SK-N-SH (cell line): ENCODE measurements around the gene COG4. TPM values are rescaled to one million over a fixed set of nuclear protein-coding genes. Genes with fewer than 3 reads are reported as not detected.

Source experiments
- CTCF ChIA-PET: fragments of 300-600, 350-600 bp; formaldehyde crosslinking; extraction: SDS; loops from one replicate; lab custom pipeline; 2021; lab: Yijun Ruan, JAX
- POLR2A ChIA-PET: fragments of 350-600 bp; sonication (Branson Sonifier 250); formaldehyde crosslinking; extraction: SDS; loops from one replicate; lab custom pipeline; 2020; ENCODE audit warnings: antibody characterized with exemption, inconsistent platforms; lab: Yijun Ruan, JAX
- DNase-seq: peaks from one replicate; pipeline ENCODE4 v3.0.0; 2012
- H2AFZ ChIP-seq: fragments of 200-600 bp; sonication (generic); 2 replicates; pipeline ENCODE4 v1.8.1; 2016; ENCODE audit warnings: antibody characterized with exemption, mild to moderate bottlenecking, low read depth
- H3F3A ChIP-seq: fragments of 200-600 bp; sonication (generic); replicated peaks from 2 replicates; pipeline ENCODE3; 2016; ENCODE audit warnings: antibody characterized with exemption, mild to moderate bottlenecking; ENCODE audit not compliant: insufficient read depth
- H3K27ac ChIP-seq, 2 experiments: fragments of 200-500 bp in 1 of 2; fragments of 200-600 bp in 1 of 2; sonication (Bioruptor generic) in 1 of 2; sonication (generic), shearing (Covaris generic) in 1 of 2; 2 replicates each; pipeline versions ENCODE4 v1.5.1 to v1.6.1; 2014 to 2016; ENCODE audit warnings: low read depth in 2 of 2, inconsistent platforms in 1 of 2, low read length in 1 of 2, mild to moderate bottlenecking in 1 of 2, mixed read lengths in 1 of 2
- H3K27me3 ChIP-seq: fragments of 200-600 bp; sonication (generic), shearing (Covaris generic); 2 replicates; pipeline ENCODE4 v1.6.1; 2016; ENCODE audit warnings: mixed run types; ENCODE audit not compliant: insufficient read depth
- H3K36me3 ChIP-seq, 2 experiments: fragments of 200-500 bp in 1 of 2; fragments of 200-600 bp in 1 of 2; sonication (Bioruptor generic) in 1 of 2; sonication (generic) in 1 of 2; replicated peaks in 1 of 2; 2 replicates each; pipeline versions ENCODE3 to v1.5.1; 2014 to 2016; ENCODE audit warnings: low read length in 1 of 2, mild to moderate bottlenecking in 1 of 2; ENCODE audit not compliant: insufficient read depth in 2 of 2, control insufficient read depth in 1 of 2
- H3K4me1 ChIP-seq, 2 experiments: fragments of 200-500 bp in 1 of 2; fragments of 200-600 bp in 1 of 2; sonication (Bioruptor generic) in 1 of 2; sonication (generic), shearing (Covaris generic) in 1 of 2; 2 replicates each; pipeline versions ENCODE4 v1.5.1 to v1.6.1; 2014 to 2016; ENCODE audit warnings: low read depth in 1 of 2, low read length in 1 of 2, mixed run types in 1 of 2; ENCODE audit not compliant: insufficient read depth in 2 of 2, control insufficient read depth in 1 of 2
- H3K4me2 ChIP-seq: fragments of 200-600 bp; sonication (generic), shearing (Covaris generic); 2 replicates; pipeline ENCODE4 v1.6.1; 2017; ENCODE audit warnings: mixed run types
- H3K4me3 ChIP-seq, 2 experiments: fragments of 200-500 bp in 1 of 2; fragments of 200-600 bp in 1 of 2; sonication (Bioruptor generic) in 1 of 2; sonication (generic), shearing (Covaris generic) in 1 of 2; 2 replicates each; pipeline versions ENCODE4 v1.5.1 to v1.8.1; 2014 to 2016; ENCODE audit warnings: low read depth in 2 of 2, inconsistent platforms in 1 of 2, low read length in 1 of 2, mild to moderate bottlenecking in 1 of 2, mixed read lengths in 1 of 2, moderate library complexity in 1 of 2
- H3K79me2 ChIP-seq: fragments of 200-600 bp; sonication (generic); 2 replicates; pipeline ENCODE4 v1.8.1; 2017; ENCODE audit warnings: mild to moderate bottlenecking; ENCODE audit not compliant: insufficient read depth
- H3K9ac ChIP-seq: fragments of 200-600 bp; sonication (generic); 2 replicates; pipeline ENCODE4 v1.6.1; 2017; ENCODE audit warnings: mixed run types
- H3K9me2 ChIP-seq: fragments of 200-600 bp; sonication (generic); 2 replicates; pipeline ENCODE4 v1.6.1; 2017; ENCODE audit warnings: mixed run types
- H3K9me3 ChIP-seq: fragments of 200-600 bp; sonication (generic); 2 replicates; pipeline ENCODE4 v1.6.1; 2017; ENCODE audit warnings: mixed run types, mild to moderate bottlenecking, moderate library complexity
- H4K20me1 ChIP-seq: fragments of 200-600 bp; sonication (generic); 2 replicates; pipeline ENCODE4 v1.6.1; 2017; ENCODE audit warnings: mild to moderate bottlenecking, mixed run types; ENCODE audit not compliant: insufficient read depth
- CHD2 ChIP-seq: fragments of 150-350 bp; IDR thresholded peaks from 2 replicates; pipeline ENCODE4 v1.6.1; 2018; ENCODE audit warnings: low read length; ENCODE audit not compliant: partially characterized antibody
- ELF1 ChIP-seq: IDR thresholded peaks from 2 replicates; pipeline ENCODE4 v1.4.0; 2012
- EP300 ChIP-seq, 2 experiments: IDR thresholded peaks; 2 replicates each; pipeline versions ENCODE4 v1.4.0 to v1.6.1; 2012; ENCODE audit warnings: borderline replicate concordance in 1 of 2, low read depth in 1 of 2, low read length in 1 of 2
- FOXJ3 ChIP-seq: sonication (generic); formaldehyde crosslinking; IDR thresholded peaks from 2 replicates; pipeline ENCODE4 v1.5.1; 2020; ENCODE audit warnings: mild to moderate bottlenecking, missing genetic modification reagents
- GABPA ChIP-seq: IDR thresholded peaks from 2 replicates; pipeline ENCODE4 v1.4.0; 2012; ENCODE audit warnings: low read depth, mild to moderate bottlenecking
- JUND ChIP-seq: IDR thresholded peaks from 2 replicates; pipeline ENCODE4 v1.4.0; 2012
- MXI1 ChIP-seq: IDR thresholded peaks from 2 replicates; pipeline ENCODE4 v1.6.1; 2012; ENCODE audit warnings: mild to moderate bottlenecking, low read depth, low read length, improper control_type of control experiment
- POLR2AphosphoS5 ChIP-seq: IDR thresholded peaks from 2 replicates; pipeline ENCODE4 v1.6.1; 2012; ENCODE audit warnings: low read depth, low read length
- RCOR1 ChIP-seq: fragments of 150-350 bp; IDR thresholded peaks from 2 replicates; pipeline ENCODE4 v1.6.1; 2017; ENCODE audit warnings: antibody characterized with exemption, low read length
- RFX5 ChIP-seq: IDR thresholded peaks from 2 replicates; pipeline ENCODE4 v1.6.1; 2012; ENCODE audit warnings: mild to moderate bottlenecking, improper control_type of control experiment, low read length
- SIN3A ChIP-seq: IDR thresholded peaks from 2 replicates; pipeline ENCODE4 v1.6.1; 2012; ENCODE audit warnings: low read depth, mild to moderate bottlenecking, low read length, moderate library complexity, borderline replicate concordance
- TCF12 ChIP-seq: IDR thresholded peaks from 2 replicates; pipeline ENCODE4 v1.4.0; 2012
- TEAD4 ChIP-seq: IDR thresholded peaks from 2 replicates; pipeline ENCODE4 v1.4.0; 2012; ENCODE audit warnings: mild to moderate bottlenecking, borderline replicate concordance; ENCODE audit not compliant: insufficient read depth
- YY1 ChIP-seq: IDR thresholded peaks from 2 replicates; pipeline ENCODE4 v1.4.0; 2012; ENCODE audit warnings: low read depth, mild to moderate bottlenecking
- WGBS: methylation state at CpG from one replicate; pipeline ENCODE4 v1.1.6; 2017; ENCODE audit warnings: low lambda C conversion rate; 5-methylcytosine and 5-hydroxymethylcytosine counted together
- polyA plus RNA-seq, 3 experiments: library from polyadenylated mRNA; depleted of rRNA; stranded (reverse); fragments of >200 nt; gene quantifications; 2 replicates each; pipeline ENCODE4 v1.2.3, GENCODE V29; 2012

The COG4 gene
- polyA plus RNA-seq, 1 of the 3 experiments (the other 2 are of a cell fraction), result 54.4 TPM

- H3K4me2 ChIP-seq, result peak within 1 kb of the TSS; percentile 100
- DNase-seq, result peak; percentile 98
- POLR2A ChIA-PET, result interaction anchor here (0.7 to 3.0 kb wide), 4 partner anchors 9 to 63 kb away, joined by 3 to 22 read pairs (median 8); partner anchors contain the start of gene FCSK
- H3F3A ChIP-seq, result peaks cover 22% of the 10 kb centered on the region
- peak within 1 kb of the TSS; percentile 74 for H3K9ac ChIP-seq
- H3K27me3 ChIP-seq, result no peaks in the 10 kb centered on the region
- H3K27ac ChIP-seq, result peak within 1 kb of the TSS; percentile 90
- CTCF ChIA-PET, result interaction anchor here (0.7 to 2.6 kb wide), 9 partner anchors 14 to 69 kb away, joined by 3 to 14 read pairs (median 4); partner anchors contain the start of gene FCSK
- peak within 1 kb of the TSS; percentile 73 to 78 for H3K4me3 ChIP-seq
- peaks cover 23% of the 10 kb centered on the region for H4K20me1 ChIP-seq
- H3K79me2 ChIP-seq, result peaks cover 43% of the 10 kb centered on the region
- WGBS, result 3% methylated on average over 26 of the region's 86 CpGs
- peak within 1 kb of the TSS; percentile 80; the same call in 1 of the 2 replicates for H2AFZ ChIP-seq
- H3K4me1 ChIP-seq, result peaks cover 9 to 29% of the 10 kb centered on the region in 2 experiments; a peak in 3 of 4 replicates
- H3K36me3 ChIP-seq, result peaks cover 6 to 10% of the 10 kb centered on the region in 2 experiments
- H3K9me3 ChIP-seq, result no peaks in the 10 kb centered on the region
- TF ChIP-seq RCOR1 (peak; percentile 36; the same call in 1 of the 2 replicates), GABPA (peak; percentile 67), TEAD4 (0 out of 2 replicates have a peak, but pooled peaks have one; percentile 36), FOXJ3 (CRISPR knock-in tag) (no peak), EP300 (IDR thresholded peaks at IDR 0.05; ENCODE audit: borderline replicate concordance in 1 of 2, low read depth in 1 of 2, low read length in 1 of 2) (peak in 1 of 2 experiments; percentile 67; a peak in 1 of 4 replicates), CHD2 (peak; percentile 97), ELF1 (peak; percentile 55; the same call in 1 of the 2 replicates), RFX5 (no peak), SIN3A (0 out of 2 replicates have a peak, but pooled peaks have one; percentile 20), TCF12 (peak; percentile 44; the same call in 1 of the 2 replicates), MXI1 (no peak), YY1 (peak; percentile 67; the same call in 1 of the 2 replicates)
- no peaks in the 10 kb centered on the region for H3K9me2 ChIP-seq
These were observed 84.1 kb downstream of the COG4 start, which contains the start of gene ST3GAL2 for GRCh38 chr16:70438969-70439862. Gene ST3GAL2, minus strand, starts transcription at chr16:70439100. Its CDS starts 40,570 bp downstream, at chr16:70398530.

- Histone ChIP-seq H3K9ac (peak overlapping the region; percentile 74), H3K36me3 (peaks cover 6 to 10% of the 10 kb centered on the region in 2 experiments)
- POLR2A ChIA-PET, result interaction anchor here (0.7 to 3.0 kb wide), 2 partner anchors 58 to 62 kb away, joined by 11 to 22 read pairs; no protein-coding TSS in a partner anchor
These were observed 84.8 kb downstream of the COG4 start for GRCh38 chr16:70438585-70438968.

More at GRCh38 chr16:70438585-70438968, 84.8 kb downstream of the COG4 start:
- TF ChIP-seq ELF1 (no peak), YY1 (no peak), MXI1 (peak; percentile 39; the same call in 1 of the 2 replicates), JUND (no peak), POLR2AphosphoS5 (no peak)
- TF ChIP-seq, all 33 proteins: peak for 1
- peak overlapping the region; percentile 75 to 90 for H3K27ac ChIP-seq
- no peaks in the 10 kb centered on the region for H3K9me2 ChIP-seq
- peak overlapping the region; percentile 100 for H3K4me2 ChIP-seq
- peaks cover 50% of the 10 kb centered on the region for H3K79me2 ChIP-seq
- no peaks in the 10 kb centered on the region for H3K27me3 ChIP-seq
- H3K4me3 ChIP-seq, result peak overlapping the region; percentile 73 to 78
- CTCF ChIA-PET, result interaction anchor here (0.9 to 2.3 kb wide), 6 partner anchors 22 to 69 kb away, joined by 3 to 10 read pairs (median 4); no protein-coding TSS in a partner anchor
- no peak for DNase-seq
- 0% methylated on average over 9 of the region's 39 CpGs for WGBS
- H3F3A ChIP-seq, result peaks cover 28% of the 10 kb centered on the region
- H4K20me1 ChIP-seq, result peaks cover 29% of the 10 kb centered on the region
- no peak overlapping the region for H2AFZ ChIP-seq
- peaks cover 14 to 34% of the 10 kb centered on the region in 2 experiments; a peak in 3 of 4 replicates for H3K4me1 ChIP-seq
- no peaks in the 10 kb centered on the region for H3K9me3 ChIP-seq
